Choroid plexus epithelial cell (primary cell): Measurements from ENCODE around the gene ENHO.

ENCODE experiments used
- DNase-seq: peaks from one replicate; pipeline ENCODE4 v3.0.0-alpha.2; 2010; ENCODE audit warnings: low read depth
- H3K4me3 ChIP-seq: 2 replicates; pipeline ENCODE4 v1.5.1; 2011; ENCODE audit warnings: low read depth, mild to moderate bottlenecking, control low read depth, low read length, moderate library complexity
- CTCF ChIP-seq: conservative IDR thresholded peaks from 2 replicates; pipeline ENCODE4 v1.5.1; 2011; ENCODE audit warnings: low read depth, mild to moderate bottlenecking, control low read depth, inconsistent platforms, low read length, moderate library complexity

Gene ENHO

GRCh38 chr9:34519321-34520020 is 3.3 kb downstream of the ENHO start:
- no peak for TF ChIP-seq CTCF
- no peak for DNase-seq
- no peak overlapping the region for H3K4me3 ChIP-seq

- no peak overlapping the region for H3K4me3 ChIP-seq
- no peak for TF ChIP-seq CTCF
- no peak for DNase-seq
Measured at GRCh38 chr9:34518896-34519295, 3.9 kb downstream of the ENHO start.

GRCh38 chr9:34518110-34518616 is 4.6 kb downstream of the ENHO start:
- no peak for TF ChIP-seq CTCF

GRCh38 chr9:34517185-34517584 is 5.6 kb downstream of the ENHO start:
- no peak for DNase-seq
- H3K4me3 ChIP-seq: no peak overlapping the region
- no peak for TF ChIP-seq CTCF

More at GRCh38 chr9:34518110-34518616, 4.6 kb downstream of the ENHO start:
- no peak overlapping the region for H3K4me3 ChIP-seq
- no peak for DNase-seq

GRCh38 chr9:34515959-34516358 is 6.8 kb downstream of the ENHO start:
- DNase-seq: no peak
- no peak overlapping the region for H3K4me3 ChIP-seq
- no peak for TF ChIP-seq CTCF

GRCh38 chr9:34514816-34515215 is 8.0 kb downstream of the ENHO start:
- DNase-seq: no peak
- H3K4me3 ChIP-seq: no peak overlapping the region
- TF ChIP-seq CTCF: no peak

GRCh38 chr9:34514401-34514800 is 8.4 kb downstream of the ENHO start:
- no peak overlapping the region for H3K4me3 ChIP-seq
- TF ChIP-seq CTCF: no peak
- no peak for DNase-seq
